Liver (tissue), 3 donors: ENCODE measurements around the gene CDON.

Experiments
- GABPA ChIP-seq, 2 donors: IDR thresholded peaks in 1 of 2; conservative IDR thresholded peaks in 1 of 2; 2 replicates each; pipeline ENCODE4 v1.6.1; 2016; ENCODE audit warnings: antibody characterized with exemption in 2 of 2, mild to moderate bottlenecking in 1 of 2, moderate library complexity in 1 of 2
- HNF4A ChIP-seq, 2 donors: conservative IDR thresholded peaks; 2 replicates each; pipeline ENCODE4 v1.6.1; 2016; ENCODE audit warnings: antibody characterized with exemption in 2 of 2, mild to moderate bottlenecking in 2 of 2
- HNF4G ChIP-seq: IDR thresholded peaks from 2 replicates; pipeline ENCODE4 v1.6.1; 2016; ENCODE audit warnings: antibody characterized with exemption
- JUND ChIP-seq, 2 donors: IDR thresholded peaks; 2 replicates each; pipeline ENCODE4 v1.6.1; 2016; ENCODE audit warnings: antibody characterized with exemption in 2 of 2
- MAX ChIP-seq: IDR thresholded peaks from 2 replicates; pipeline ENCODE4 v1.6.1; 2016; ENCODE audit warnings: antibody characterized with exemption
- NR2F2 ChIP-seq: IDR thresholded peaks from 2 replicates; pipeline ENCODE4 v1.6.1; 2016; ENCODE audit warnings: antibody characterized with exemption
- RAD21 ChIP-seq, 2 donors: IDR thresholded peaks; 2 replicates each; pipeline ENCODE4 v1.6.1; 2016; ENCODE audit warnings: antibody characterized with exemption in 2 of 2, mild to moderate bottlenecking in 2 of 2
- SP1 ChIP-seq: IDR thresholded peaks from 2 replicates; pipeline ENCODE4 v1.6.1; 2018; ENCODE audit warnings: antibody characterized with exemption, mild to moderate bottlenecking
- TAF1 ChIP-seq: conservative IDR thresholded peaks from 2 replicates; pipeline ENCODE4 v1.6.1; 2016; ENCODE audit warnings: antibody characterized with exemption, mild to moderate bottlenecking
- YY1 ChIP-seq: IDR thresholded peaks from 2 replicates; pipeline ENCODE4 v1.6.1; 2016; ENCODE audit warnings: antibody characterized with exemption, mild to moderate bottlenecking
- TF ChIP-seq, protein P1 (sequence below): fragments of 150-350 bp; IDR thresholded peaks from 2 replicates; pipeline ENCODE4 v1.5.1; 2017; ENCODE audit warnings: improper control_type of control experiment, low read depth, low read length; ENCODE audit not compliant: missing input control
- TF ChIP-seq, protein P2 (sequence below): IDR thresholded peaks from 2 replicates; pipeline ENCODE4 v1.6.1; 2016; ENCODE audit warnings: antibody characterized with exemption, mild to moderate bottlenecking
- TF ChIP-seq, protein P3 (sequence below): IDR thresholded peaks from 2 replicates; pipeline ENCODE4 v1.6.1; 2016; ENCODE audit warnings: antibody characterized with exemption
- donor health status: healthy.
- donor health status: healthy.

GRCh38 chr11:126051117-126051516 lies 11.5 kb downstream of the CDON start:
- TF ChIP-seq YY1 (no peak), HNF4G (no peak), GABPA (IDR thresholded peaks at IDR 0.05 in 1 of 2, conservative IDR thresholded peaks at IDR 0.05 in 1 of 2) (no peak), MAX (no peak), TAF1 (no peak), RAD21 (IDR thresholded peaks at IDR 0.05) (no peak), SP1 (no peak), JUND (IDR thresholded peaks at IDR 0.05) (no peak), HNF4A (conservative IDR thresholded peaks at IDR 0.05) (no peak), NR2F2 (no peak)
- TF ChIP-seq, protein P1, sequence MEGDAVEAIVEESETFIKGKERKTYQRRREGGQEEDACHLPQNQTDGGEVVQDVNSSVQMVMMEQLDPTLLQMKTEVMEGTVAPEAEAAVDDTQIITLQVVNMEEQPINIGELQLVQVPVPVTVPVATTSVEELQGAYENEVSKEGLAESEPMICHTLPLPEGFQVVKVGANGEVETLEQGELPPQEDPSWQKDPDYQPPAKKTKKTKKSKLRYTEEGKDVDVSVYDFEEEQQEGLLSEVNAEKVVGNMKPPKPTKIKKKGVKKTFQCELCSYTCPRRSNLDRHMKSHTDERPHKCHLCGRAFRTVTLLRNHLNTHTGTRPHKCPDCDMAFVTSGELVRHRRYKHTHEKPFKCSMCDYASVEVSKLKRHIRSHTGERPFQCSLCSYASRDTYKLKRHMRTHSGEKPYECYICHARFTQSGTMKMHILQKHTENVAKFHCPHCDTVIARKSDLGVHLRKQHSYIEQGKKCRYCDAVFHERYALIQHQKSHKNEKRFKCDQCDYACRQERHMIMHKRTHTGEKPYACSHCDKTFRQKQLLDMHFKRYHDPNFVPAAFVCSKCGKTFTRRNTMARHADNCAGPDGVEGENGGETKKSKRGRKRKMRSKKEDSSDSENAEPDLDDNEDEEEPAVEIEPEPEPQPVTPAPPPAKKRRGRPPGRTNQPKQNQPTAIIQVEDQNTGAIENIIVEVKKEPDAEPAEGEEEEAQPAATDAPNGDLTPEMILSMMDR: no peak
- TF ChIP-seq, protein P2, sequence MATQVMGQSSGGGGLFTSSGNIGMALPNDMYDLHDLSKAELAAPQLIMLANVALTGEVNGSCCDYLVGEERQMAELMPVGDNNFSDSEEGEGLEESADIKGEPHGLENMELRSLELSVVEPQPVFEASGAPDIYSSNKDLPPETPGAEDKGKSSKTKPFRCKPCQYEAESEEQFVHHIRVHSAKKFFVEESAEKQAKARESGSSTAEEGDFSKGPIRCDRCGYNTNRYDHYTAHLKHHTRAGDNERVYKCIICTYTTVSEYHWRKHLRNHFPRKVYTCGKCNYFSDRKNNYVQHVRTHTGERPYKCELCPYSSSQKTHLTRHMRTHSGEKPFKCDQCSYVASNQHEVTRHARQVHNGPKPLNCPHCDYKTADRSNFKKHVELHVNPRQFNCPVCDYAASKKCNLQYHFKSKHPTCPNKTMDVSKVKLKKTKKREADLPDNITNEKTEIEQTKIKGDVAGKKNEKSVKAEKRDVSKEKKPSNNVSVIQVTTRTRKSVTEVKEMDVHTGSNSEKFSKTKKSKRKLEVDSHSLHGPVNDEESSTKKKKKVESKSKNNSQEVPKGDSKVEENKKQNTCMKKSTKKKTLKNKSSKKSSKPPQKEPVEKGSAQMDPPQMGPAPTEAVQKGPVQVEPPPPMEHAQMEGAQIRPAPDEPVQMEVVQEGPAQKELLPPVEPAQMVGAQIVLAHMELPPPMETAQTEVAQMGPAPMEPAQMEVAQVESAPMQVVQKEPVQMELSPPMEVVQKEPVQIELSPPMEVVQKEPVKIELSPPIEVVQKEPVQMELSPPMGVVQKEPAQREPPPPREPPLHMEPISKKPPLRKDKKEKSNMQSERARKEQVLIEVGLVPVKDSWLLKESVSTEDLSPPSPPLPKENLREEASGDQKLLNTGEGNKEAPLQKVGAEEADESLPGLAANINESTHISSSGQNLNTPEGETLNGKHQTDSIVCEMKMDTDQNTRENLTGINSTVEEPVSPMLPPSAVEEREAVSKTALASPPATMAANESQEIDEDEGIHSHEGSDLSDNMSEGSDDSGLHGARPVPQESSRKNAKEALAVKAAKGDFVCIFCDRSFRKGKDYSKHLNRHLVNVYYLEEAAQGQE: no peak
- TF ChIP-seq, protein P3, sequence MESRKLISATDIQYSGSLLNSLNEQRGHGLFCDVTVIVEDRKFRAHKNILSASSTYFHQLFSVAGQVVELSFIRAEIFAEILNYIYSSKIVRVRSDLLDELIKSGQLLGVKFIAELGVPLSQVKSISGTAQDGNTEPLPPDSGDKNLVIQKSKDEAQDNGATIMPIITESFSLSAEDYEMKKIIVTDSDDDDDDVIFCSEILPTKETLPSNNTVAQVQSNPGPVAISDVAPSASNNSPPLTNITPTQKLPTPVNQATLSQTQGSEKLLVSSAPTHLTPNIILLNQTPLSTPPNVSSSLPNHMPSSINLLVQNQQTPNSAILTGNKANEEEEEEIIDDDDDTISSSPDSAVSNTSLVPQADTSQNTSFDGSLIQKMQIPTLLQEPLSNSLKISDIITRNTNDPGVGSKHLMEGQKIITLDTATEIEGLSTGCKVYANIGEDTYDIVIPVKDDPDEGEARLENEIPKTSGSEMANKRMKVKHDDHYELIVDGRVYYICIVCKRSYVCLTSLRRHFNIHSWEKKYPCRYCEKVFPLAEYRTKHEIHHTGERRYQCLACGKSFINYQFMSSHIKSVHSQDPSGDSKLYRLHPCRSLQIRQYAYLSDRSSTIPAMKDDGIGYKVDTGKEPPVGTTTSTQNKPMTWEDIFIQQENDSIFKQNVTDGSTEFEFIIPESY: no peak
